ENCODE measurements around the gene ACOXL. TPM values are rescaled to one million over a fixed set of nuclear protein-coding genes. Genes with fewer than 3 reads are reported as not detected.

ACOXL gene
- polyA plus RNA-seq, 5 donors = 4.7 to 7.5 (median 5.6) TPM

DNA sequence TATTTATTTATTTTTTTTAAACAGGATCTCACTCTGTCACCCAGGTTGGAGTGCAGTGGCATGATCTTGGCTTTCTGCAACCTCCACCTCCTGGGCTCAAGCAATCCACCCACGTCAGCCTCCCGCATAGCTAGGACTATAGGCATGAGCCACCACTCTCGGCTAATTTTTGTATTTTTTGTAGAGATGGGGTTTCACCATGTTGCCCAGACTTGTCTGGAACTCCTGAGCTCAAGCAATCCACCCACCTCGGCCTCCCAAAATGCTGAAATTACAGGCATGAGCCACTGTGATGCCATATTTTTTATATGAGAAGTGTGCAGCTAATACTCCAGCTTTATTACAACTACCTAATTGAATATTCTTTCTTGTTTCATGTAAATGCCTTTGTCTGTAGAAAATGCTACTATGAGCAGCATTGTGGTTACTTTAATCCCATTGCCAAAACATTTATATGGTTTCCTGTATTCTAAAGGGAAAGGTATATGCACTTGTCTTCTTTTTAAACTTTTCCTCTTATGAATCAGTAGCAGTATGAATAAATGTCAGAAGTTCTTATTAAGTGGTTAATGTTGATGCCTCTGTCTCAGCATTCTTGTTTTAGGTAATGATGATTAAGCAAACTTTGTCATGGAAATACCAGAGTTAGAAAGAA lies 378.9 kb downstream of the ACOXL start:
- no peak for DNase-seq

DNA sequence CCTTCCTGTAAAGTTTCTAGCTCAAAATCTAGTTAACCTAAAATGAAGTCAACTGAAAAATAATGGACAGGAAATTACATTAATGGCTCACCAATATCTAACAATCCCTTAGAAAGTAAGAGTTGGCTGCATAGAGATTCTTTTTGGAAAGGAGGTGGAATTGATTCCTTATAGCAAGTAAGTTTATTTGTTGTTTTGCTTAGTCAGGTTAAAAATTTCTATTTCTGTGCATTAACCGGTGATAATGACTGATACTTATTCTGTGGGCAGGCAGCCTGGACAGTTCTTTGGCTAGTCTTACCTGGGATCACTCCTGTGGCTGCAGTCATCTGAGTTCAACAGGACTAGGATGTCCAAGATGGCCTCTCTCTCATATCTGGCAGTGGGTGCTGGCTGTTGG lies 381.5 kb downstream of the ACOXL start:
- no peak for DNase-seq

GRCh38 chr2:111116011-111116746 lies 383.8 kb downstream of the ACOXL start:
- no peak for DNase-seq

DNA sequence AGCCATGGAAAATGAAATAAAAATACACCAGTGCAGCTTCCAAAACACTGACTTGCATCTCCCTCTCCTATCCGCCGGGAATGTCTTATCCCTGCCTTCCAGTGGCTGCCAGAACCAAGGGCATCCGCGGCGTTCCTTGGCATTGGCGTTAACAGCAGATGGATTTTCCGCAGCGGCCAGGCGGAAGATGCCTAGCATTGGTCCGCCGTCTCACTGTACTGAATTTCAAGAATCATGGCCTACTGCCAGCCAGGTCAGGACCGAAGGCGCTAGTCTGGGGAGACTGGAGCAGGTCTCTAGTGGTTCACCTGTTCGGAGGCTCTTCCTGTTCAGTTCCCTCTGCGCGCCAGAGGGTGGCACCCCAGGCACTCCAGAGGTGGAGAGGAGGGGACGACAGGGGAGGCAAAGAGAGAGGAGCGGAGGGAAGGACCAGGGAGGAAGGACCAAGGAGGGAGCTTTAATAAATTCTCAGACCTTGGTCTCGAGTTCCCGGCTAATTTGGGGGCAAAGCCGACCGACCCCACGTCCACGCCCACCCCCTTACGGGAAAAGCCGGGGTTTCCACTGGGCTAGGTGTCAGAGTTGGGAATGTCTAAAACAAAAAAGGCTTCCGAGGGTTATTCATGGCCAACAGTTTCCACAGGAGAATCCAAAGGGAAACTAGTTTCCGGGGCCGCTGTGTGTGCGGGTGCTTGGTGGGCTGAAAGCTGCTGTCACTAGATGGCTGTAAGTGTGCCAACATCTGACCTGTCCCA lies 384.6 kb downstream of the ACOXL start:
- DNase-seq = peak; percentile 70

GRCh38 chr2:111117598-111118480 lies 385.5 kb downstream of the ACOXL start:
- DNase-seq = peak in 1 of 2 donors; percentile 19

GRCh38 chr2:111118481-111118980 lies 386.2 kb downstream of the ACOXL start:
- peak in 1 of 2 donors; percentile 17 for DNase-seq

GRCh38 chr2:111118981-111119821 lies 386.8 kb downstream of the ACOXL start:
- DNase-seq = peak in 1 of 2 donors; percentile 26

- DNase-seq = no peak
Observed at GRCh38 chr2:111119822-111120252, 387.5 kb downstream of the ACOXL start.

DNA sequence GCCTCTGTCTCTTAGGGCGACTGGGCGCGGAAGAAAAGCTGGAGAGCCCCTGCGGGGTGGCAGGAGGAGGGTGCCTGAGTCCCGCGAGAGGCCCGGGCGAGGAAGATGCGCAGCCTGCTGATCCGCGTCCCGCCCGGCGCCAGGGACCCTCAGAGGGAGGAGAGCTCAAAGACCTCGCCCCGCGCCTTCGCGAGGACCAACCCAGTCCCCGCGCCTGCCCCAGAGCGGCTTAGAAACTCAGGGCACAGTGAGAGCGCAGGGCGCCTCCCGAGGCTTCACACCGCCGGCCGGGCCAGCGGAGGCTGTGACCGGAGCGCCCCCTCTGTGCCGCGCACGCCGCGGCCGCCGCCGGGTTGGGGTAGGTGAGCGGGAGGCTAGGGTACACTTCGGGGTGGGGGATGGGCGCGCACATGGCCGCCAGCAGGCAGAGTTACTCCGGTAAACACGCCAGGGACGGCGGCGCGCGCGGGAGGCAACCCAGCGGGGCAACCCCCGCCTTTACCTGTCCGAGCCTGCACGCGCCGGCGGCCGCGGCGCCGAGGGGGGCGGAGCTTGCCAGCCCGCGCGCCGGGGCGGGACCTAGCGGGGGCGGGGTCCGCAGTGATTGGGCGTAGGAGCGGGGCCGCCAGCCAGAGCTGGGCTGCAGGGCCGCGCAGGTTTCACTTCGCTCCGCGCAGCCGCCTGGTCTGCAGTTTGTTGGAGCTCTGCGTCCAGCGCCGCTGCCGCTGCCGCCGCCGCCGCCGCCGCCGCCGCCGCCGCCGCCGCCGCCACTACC lies 388.1 kb downstream of the ACOXL start, which contains the start of gene BCL2L11:
Gene BCL2L11 (plus strand): TSS at position 662 of the 775 bp plus-strand sequence. CDS start 2,832 bp downstream, outside the sequence.
- peak; percentile 89 for DNase-seq

DNA sequence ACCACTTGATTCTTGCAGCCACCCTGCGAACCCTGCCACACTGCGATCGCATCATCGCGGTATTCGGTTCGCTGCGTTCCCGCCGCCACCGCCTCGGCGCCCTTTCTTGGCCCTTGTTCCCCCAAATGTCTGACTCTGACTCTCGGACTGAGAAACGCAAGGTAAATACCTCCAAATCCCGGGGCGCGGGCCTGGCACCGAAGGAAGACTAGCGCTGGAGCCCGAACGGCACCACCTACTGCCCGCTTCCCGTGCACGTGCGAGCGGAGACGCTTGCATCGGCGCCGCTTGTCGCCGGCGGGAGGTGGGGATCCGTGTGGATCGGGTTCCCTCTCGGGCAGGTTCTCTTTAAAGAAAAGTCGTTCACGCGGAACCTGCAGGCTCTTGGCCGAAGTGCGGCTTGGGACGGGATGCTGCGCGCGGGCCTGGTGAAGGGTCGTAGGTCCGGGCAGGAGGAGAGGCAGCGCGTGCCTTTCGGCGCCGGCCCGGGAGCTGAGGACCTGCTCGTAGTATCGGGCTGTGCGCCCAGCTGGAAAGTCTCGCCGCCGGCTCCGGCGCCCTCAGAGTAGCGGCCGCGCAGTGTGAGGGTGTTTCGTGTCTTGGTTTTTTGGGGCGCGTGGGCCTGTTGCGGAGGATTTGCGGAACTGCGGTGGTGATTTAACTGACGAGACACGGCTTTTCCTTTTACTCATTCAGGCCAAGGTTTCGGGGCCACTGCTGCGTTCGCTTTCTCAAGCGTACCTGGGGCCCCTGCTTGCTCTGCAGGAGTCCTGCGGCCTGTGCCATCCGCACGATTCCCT lies 388.9 kb downstream of the ACOXL start:
- peak in 1 of 2 donors; percentile 34 for DNase-seq

DNA sequence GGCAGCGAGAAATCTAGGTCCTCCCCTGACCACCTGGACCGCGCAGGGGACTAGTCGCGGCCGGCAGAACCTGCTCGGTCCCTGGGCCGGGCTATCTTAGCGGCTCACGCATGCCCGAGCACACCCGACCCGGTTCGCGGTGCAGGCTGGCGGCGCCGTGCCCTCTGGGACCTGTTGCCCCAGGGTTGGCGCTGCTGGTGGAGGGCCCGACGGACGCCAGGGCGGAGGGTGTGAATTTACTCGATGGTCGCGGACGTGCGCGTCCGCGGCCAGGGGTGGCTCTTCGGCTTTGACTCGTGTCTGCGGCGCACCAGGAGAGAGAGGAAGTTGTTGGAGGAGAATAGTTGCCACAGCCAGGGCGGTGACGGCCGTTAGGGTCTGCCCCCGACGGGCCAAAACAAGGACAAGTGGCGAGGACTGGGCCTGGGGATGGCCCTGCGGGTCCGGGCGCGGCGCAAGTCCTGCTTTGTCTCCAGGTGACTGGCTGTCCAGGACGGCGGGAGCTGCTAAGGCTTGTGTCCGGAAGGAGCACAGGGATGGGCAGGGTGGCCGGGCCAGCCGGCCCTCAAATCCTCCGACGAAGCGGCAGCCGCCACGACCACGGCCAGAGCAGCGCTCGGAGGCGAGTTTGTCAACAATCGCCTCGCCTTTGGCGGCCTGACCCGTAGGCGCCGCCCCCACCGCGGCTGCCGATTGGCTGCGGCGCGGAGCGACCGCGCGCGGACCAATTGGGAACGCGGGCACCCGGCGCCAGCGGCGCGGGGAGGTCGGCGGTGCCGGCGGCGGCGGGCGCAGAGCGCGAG lies 389.7 kb downstream of the ACOXL start:
- peak; percentile 90 to 92 for DNase-seq

- peak; percentile 88 for DNase-seq
Observed at GRCh38 chr2:111122631-111123421, 390.5 kb downstream of the ACOXL start.

GRCh38 chr2:111123751-111124150 lies 391.4 kb downstream of the ACOXL start:
- DNase-seq = no peak

DNA sequence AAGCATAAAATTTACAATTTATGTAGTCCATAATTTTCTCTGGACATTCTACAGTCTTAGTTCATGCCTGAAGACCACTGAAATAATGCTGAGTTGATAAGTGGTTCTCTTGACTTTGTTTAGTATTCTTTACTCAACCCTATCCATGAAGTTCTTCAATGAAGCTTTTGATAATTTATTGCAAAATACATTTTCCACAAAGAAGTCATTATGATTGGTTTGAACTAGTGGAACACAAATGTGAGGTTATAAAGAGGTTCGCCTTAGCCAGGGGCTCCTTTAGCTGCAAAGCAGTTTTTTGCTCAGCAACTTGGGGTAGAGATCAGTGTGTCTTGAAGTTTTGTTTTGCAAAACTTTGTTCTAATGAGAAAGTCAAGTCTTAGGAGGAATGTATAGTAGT lies 394.2 kb downstream of the ACOXL start:
- no peak for DNase-seq

DNA sequence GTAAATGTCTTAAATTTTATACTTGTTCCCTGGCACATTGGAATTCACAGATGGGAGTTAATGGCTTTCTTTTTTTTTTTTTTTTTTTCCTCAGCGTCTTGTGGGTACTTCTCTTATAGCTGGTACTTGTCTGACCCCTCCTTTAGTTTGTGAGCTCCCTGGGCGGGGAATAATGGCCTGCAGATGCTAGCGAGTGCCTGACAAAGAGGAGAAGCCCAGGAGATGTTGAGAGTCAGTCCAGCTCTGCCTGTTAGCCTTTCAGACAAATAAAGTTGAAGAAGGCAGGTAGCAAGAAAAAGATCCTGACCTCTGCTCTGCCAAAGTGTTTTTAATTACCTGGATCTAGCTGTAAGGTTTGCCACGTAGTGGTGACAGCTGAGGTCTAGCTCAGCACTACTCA lies 395.0 kb downstream of the ACOXL start:
- no peak for DNase-seq

DNA sequence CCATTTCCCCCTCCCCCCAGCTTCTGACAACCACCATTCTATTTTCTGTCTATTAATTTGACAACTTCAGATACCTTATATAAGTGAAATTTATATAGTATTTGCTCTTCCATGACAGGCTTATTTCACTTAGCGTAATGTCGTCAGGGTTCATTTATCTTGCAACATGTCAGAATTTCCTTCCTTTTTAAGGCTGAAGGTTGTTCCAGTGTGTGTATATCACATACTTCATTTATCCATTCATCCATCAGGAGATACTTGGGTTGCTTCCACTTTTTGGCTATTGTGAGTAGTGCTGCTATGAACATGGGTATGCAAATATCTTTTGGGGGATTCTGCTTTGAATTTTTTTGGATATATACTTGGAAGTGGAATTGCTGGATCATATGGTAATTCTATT lies 395.7 kb downstream of the ACOXL start:
- no peak for DNase-seq

DNA sequence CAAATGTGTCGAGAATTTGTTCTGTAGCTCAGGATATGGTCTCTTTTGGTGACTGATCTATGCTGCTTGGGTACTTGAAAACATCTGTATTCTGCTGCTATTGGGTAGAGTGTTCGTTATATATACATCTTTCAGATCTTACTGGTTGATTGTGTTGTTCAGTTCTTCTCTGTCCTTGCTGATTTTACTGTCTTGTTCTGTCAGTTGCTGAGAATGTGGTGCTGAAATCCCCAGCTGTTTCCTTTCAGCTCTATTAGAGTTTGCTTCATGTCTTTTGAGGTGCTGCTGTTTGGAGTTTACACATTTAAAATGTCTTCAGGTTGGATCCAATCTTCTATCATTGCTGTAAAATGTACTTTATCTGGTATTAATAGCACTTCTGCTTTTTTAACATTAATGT lies 401.2 kb downstream of the ACOXL start:
- no peak for DNase-seq

Data from right lung (tissue), 5 donors.